Stimulated activated naive B cell treated with anti-CD40 and anti-IgM and Interleukin-4, amounts not matched to agents 10 μg/mL and 1 μg/mL and 100 μg/mL, for 72 hours (primary cell): ENCODE data around the gene ZNF695.
"Not testable (repeated sequence)": the region's sequence is repeated elsewhere in the genome, so short reads cannot be mapped to it uniquely, and the experiment has no call there.

Experiments
- ATAC-seq, 2 donors: fragments of 150-1000 bp; cut with Tn5 transposase; replicated peaks; 2 replicates each; pipeline ENCODE4 v1.10.0; 2021; ENCODE audit warnings: moderate library complexity in 1 of 2
- DNase-seq: peaks from one replicate; pipeline ENCODE4 v3.0.0; 2021
- H3K27ac Mint-ChIP-seq: one replicate; pipeline ENCODE4 v1.8.0; 2022; ENCODE audit warnings: mild to moderate bottlenecking, mixed read lengths
- H3K27me3 Mint-ChIP-seq, 2 donors: one replicate each; pipeline ENCODE4 v1.8.0; 2022; ENCODE audit warnings: mixed read lengths in 2 of 2
- H3K36me3 Mint-ChIP-seq, 2 donors: one replicate each; pipeline ENCODE4 v1.8.0; 2022; ENCODE audit warnings: mixed read lengths in 2 of 2, mild to moderate bottlenecking in 1 of 2
- H3K4me1 Mint-ChIP-seq, 2 donors: one replicate each; pipeline ENCODE4 v1.8.0; 2022; ENCODE audit warnings: mixed read lengths in 2 of 2, mild to moderate bottlenecking in 1 of 2
- H3K4me3 Mint-ChIP-seq, 2 donors: one replicate each; pipeline ENCODE4 v1.8.0; 2022; ENCODE audit warnings: mild to moderate bottlenecking in 2 of 2, mixed read lengths in 2 of 2, moderate library complexity in 1 of 2
- H3K9me3 Mint-ChIP-seq, 2 donors: one replicate each; pipeline ENCODE4 v1.8.0; 2022; ENCODE audit warnings: mixed read lengths in 2 of 2, mild to moderate bottlenecking in 1 of 2

ZNF695 gene

DNA sequence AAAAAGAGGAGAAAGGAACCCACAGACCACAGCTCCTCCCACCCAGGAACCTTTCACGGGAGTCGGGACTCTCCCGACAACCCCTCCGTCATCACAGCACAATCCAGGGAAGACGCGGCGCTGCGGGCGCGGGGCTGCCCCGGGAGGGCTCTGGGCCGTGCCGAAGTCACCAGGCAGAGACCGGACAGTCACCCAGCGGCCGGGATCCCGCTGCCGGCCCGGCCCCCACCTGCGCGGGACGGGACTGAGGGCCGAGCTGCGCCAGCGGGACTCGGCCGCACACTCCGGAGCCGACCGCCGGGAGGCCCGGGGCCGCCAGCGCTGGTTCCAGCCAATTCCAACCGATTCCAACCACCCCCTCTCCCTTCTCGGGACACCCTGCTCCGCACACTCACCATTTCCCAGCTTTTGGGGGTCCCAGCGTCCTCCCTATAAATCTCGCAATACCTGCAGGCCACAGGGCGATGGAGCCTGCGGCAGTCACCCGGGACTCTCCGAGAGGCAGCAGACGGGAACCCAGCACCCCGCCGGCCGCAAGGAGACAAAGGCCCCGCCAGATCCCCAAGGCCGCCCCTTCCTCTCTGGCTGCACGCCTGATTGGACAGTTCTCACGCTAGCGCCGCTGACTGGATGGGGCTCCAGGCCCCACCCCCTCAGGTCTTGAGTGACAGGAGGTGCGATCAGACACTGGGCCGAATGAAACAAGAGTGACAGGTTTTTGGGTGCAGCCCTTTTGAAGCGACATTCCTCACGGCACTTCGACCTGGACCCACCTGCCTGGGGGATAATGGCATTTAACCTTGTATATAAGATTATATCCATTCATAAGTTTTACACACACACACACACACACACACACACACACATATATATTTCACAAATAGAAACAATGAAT is at the start of gene ZNF695:
Gene ZNF695 (minus strand): TSS at position 547 of the 895 bp plus-strand sequence. CDS start 149 bp downstream, at position 398.
- DNase-seq = peak; percentile 87
- Mint-ChIP-seq H3K4me1 (peaks cover 2 to 11% of the 10 kb centered on the region in 2 donors), H3K4me3 (peak within 1 kb of the TSS; percentile 99 to 100), H3K27ac (peak within 1 kb of the TSS; percentile 97), H3K36me3 (peaks cover 13 to 22% of the 10 kb centered on the region in 2 donors), H3K27me3 (peaks cover 13 to 31% of the 10 kb centered on the region in 2 donors), H3K9me3 (peaks cover 22 to 26% of the 10 kb centered on the region in 2 donors)
- peak; percentile 99 for ATAC-seq

DNA sequence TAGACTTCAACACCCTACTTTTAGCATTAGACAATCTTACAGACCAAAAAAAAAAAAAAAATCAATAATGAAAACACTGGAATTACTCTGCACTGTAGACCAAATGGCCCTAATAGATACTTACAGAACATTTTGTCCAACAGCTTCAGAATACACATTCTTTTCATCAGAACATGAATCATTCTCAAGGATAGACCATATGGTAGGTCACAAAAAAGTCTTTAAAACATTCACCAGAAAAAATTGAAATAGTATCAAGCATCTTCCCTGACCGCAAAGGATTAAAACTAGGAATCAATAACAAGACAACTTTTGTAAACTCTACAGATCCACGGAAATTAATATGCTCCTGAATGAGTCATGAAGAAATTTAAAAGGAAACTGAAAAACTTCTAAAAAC is 48.2 kb upstream of the ZNF695 start:
- Mint-ChIP-seq H3K4me3 (no peak overlapping the region), H3K27me3 (no peaks in the 10 kb centered on the region), H3K36me3 (peaks cover 49 to 71% of the 10 kb centered on the region in 2 donors), H3K4me1 (peaks cover 0 to 5% of the 10 kb centered on the region in 2 donors), H3K9me3 (peaks cover 27 to 36% of the 10 kb centered on the region in 2 donors), H3K27ac (no peak overlapping the region)
- DNase-seq = no peak
- ATAC-seq = no peak

DNA sequence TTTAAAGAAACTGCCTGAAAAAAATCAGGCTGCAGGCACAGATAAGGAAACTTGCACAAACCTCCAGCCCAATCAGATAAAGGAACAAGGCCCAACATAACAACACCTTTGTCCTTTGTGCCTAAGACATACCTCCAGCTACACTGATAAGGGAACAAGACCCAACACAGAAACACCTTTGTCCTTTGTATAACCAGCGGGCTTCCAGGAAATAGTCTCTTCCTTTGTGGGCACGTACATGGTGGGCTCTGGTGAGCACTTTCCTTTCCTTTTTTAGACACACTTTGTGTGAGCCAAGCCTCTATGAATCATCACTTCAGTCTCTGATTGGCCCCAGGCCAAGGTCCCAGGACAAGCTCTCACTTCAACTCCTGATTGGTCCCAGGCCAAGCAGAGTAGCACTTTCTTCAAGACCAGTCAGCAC is 47.1 kb upstream of the ZNF695 start:
- Mint-ChIP-seq H3K4me1 (peaks cover 0 to 5% of the 10 kb centered on the region in 2 donors), H3K4me3 (no peak overlapping the region), H3K9me3 (peaks cover 27 to 39% of the 10 kb centered on the region in 2 donors), H3K36me3 (peaks cover 50 to 69% of the 10 kb centered on the region in 2 donors), H3K27me3 (no peaks in the 10 kb centered on the region), H3K27ac (no peak overlapping the region)
- DNase-seq (no peak), ATAC-seq (no peak)

DNA sequence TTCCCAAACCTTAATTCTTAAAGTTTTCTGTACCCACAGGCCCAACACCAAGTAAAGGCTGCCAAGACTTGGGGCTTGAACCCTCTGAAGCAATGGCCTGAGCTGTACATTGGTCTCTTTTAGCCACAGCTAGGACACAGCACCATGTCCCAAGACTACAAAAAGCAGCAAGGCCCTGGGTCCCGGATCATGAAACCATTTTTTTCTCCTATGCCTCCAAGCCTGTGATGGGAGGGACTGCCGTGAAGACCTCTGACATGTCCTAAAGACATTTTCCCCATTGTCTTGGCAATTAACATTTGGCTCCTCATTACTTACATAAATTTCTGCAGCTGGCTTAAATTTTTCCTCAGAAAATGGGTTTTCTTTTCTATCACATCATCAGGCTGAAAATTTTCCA is 39.8 kb upstream of the ZNF695 start:
- peaks cover 43 to 51% of the 10 kb centered on the region in 2 donors for H3K9me3 Mint-ChIP-seq
- H3K4me1 Mint-ChIP-seq = no peaks in the 10 kb centered on the region
- H3K4me3 Mint-ChIP-seq = no peak overlapping the region
- DNase-seq = no peak
- no peak for ATAC-seq
- no peaks in the 10 kb centered on the region for H3K27me3 Mint-ChIP-seq
- peaks cover 54 to 67% of the 10 kb centered on the region in 2 donors for H3K36me3 Mint-ChIP-seq
- H3K27ac Mint-ChIP-seq = no peak overlapping the region

DNA sequence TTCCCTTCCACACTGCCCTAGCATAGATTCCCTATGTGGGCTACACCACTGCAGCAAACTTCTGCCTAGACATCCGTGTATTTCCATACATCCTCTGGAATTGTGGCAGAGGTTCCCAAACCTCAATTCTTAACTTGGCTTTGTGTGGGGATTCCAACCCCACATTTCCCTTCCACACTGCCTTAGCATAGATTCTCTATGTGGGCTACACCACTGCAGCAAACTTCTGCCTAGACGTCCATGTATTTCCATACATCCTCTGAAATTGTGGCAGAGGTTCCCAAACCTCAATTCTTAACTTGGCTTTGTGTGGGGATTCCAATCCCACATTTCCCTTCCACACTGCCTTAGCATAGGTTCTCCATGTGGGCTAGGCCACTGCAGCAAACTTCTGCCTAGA is 39.4 kb upstream of the ZNF695 start:
- DNase-seq (no peak), ATAC-seq (no peak)
- H3K9me3 Mint-ChIP-seq = peaks cover 48 to 50% of the 10 kb centered on the region in 2 donors
- H3K27me3 Mint-ChIP-seq = no peaks in the 10 kb centered on the region
- no peaks in the 10 kb centered on the region for H3K4me1 Mint-ChIP-seq
- H3K27ac Mint-ChIP-seq = no peak overlapping the region
- H3K4me3 Mint-ChIP-seq = no peak overlapping the region
- peaks cover 55 to 67% of the 10 kb centered on the region in 2 donors for H3K36me3 Mint-ChIP-seq

DNA sequence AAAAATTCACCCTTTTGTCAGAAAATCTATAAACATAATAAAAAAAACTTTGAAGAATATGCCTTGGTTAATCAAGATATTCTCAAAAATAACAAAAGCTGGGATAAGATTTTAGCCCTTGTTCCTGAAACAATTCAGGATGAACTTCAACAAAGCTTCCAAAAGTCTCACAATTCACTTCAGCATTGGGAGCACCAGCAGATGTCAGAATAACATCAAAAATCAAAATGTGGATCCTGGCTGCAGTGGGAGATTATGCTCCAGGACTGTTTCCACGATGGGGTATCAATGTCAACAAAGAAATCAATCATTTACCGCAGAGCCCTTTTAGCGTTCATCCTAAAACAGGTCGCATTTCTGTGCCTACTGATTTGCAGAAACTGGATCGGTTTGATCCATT is 35.5 kb upstream of the ZNF695 start:
- ATAC-seq (no peak), DNase-seq (no peak)
- H3K4me3 Mint-ChIP-seq = no peak overlapping the region
- H3K27ac Mint-ChIP-seq = no peak overlapping the region
- peaks cover 38 to 40% of the 10 kb centered on the region in 2 donors for H3K9me3 Mint-ChIP-seq
- H3K36me3 Mint-ChIP-seq = peaks cover 65 to 77% of the 10 kb centered on the region in 2 donors
- no peaks in the 10 kb centered on the region for H3K4me1 Mint-ChIP-seq
- H3K27me3 Mint-ChIP-seq = no peaks in the 10 kb centered on the region

DNA sequence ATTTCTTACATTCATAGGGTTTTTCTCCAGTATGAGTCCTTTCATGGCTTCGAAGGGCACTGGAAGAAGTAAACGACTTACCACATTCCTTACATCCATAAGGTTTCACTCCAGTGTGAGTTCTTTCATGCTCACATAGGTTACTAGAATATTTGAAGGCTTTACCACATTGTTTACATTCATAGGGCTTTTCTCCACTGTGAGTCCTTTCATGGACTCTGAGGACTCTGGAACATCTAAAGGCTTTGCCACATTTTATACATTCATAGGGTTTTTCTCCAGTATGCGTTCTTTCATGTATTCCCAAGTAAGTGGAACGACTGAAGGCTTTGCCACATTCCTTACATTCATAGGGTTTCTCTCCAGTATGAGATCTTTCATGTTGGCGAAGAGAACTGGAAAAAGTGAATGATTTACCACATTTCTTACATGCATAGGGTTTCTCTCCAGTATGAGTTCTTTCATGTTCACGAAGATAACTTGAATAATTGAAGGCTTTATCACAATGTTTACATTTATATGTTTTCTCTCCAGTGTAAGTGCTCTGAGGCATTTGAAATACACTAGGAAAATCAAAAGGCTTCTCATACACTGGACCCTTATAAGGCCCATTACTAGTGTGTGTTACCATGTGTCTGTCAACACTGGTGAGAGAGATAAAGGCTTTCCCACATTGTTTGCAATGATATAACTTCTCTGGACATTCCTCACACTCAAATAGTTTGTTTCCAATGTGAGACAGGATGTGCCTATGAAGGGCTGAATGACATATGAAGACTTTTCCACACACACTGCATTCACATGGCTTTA is 29.9 kb upstream of the ZNF695 start:
- no peak overlapping the region for H3K4me3 Mint-ChIP-seq
- H3K36me3 Mint-ChIP-seq = peaks cover 72 to 80% of the 10 kb centered on the region in 2 donors

DNA sequence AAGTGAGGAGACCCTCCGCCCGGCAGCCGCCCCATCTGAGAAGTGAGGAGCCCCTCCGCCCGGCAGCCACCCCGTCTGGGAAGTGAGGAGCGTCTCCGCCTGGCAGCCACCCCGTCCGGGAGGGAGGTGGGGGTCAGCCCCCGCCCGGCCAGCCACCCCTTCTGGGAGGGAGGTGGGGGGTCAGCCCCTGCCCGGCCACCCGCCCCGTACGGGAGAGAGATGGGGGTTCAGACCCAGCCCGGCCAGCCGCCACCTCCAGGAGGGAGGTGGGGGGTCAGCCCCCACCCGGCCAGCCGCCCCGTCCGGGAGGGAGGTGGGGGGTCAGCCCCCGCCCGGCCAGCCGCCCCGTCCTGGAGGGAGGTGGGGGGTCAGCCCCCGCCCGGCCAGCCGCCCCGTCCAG is 24.4 kb upstream of the ZNF695 start:
- H3K4me3 Mint-ChIP-seq, DNase-seq, H3K27me3 Mint-ChIP-seq, ATAC-seq, H3K4me1 Mint-ChIP-seq, H3K27ac Mint-ChIP-seq: not testable (repeated sequence)
- peaks cover 44 to 46% of the 10 kb centered on the region in 2 donors for H3K36me3 Mint-ChIP-seq
- peaks cover 23 to 33% of the 10 kb centered on the region in 2 donors for H3K9me3 Mint-ChIP-seq

More for the DNA sequence above, 29.9 kb upstream of the ZNF695 start:
- Mint-ChIP-seq H3K27ac (no peak overlapping the region), H3K9me3 (peaks cover 27 to 28% of the 10 kb centered on the region in 2 donors), H3K27me3 (no peaks in the 10 kb centered on the region), H3K4me1 (no peaks in the 10 kb centered on the region)
- ATAC-seq (no peak), DNase-seq (no peak)

DNA sequence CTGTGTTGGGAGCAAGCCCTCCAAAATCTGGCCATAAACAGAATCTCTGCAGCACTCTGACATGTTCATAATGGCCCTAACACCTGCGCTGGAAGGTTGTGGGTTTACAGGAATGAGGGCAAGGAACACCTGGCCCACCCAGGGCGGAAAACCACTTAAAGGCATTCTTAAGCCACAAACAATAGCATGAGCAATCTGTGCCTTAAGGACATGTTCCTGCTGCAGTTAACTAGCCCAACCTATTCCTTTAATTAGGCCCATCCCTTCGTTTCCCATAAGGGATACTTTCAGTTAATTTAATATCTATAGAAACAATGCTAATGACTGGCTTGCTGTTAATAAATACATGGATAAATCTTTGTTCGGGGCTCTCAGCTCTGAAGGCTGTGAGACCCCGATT is 16.8 kb upstream of the ZNF695 start:
- not testable (repeated sequence) for H3K27ac Mint-ChIP-seq, H3K4me3 Mint-ChIP-seq, H3K27me3 Mint-ChIP-seq

DNA sequence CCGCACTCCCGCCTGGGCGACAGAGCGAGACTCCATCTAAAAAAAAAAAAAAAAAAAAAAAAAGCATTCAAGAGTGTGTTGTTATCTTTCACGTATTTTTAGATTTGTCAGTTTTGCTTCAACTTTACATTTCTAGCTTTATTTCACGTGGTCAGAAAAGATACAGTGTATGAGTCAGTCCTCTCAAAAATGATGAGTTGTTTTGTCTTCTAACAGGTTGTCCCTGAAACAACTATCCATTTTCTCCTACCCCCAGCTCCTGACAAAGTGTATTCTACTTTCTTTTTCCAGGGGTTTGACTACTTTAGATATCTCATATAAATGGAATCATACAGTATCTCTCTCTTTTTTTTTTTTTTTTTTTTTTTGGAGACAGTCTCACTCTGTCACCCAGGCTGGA is 5.5 kb upstream of the ZNF695 start:
- Mint-ChIP-seq H3K9me3 (peaks cover 3 to 13% of the 10 kb centered on the region in 2 donors), H3K36me3 (no peaks in the 10 kb centered on the region), H3K4me1 (no peaks in the 10 kb centered on the region), H3K4me3 (no peak overlapping the region), H3K27ac (no peak overlapping the region), H3K27me3 (peaks cover 0 to 6% of the 10 kb centered on the region in 2 donors)
- no peak for ATAC-seq
- no peak for DNase-seq

More for the DNA sequence above, 16.8 kb upstream of the ZNF695 start:
- Mint-ChIP-seq H3K36me3 (peaks cover 11 to 21% of the 10 kb centered on the region in 2 donors), H3K9me3 (peaks cover 30 to 33% of the 10 kb centered on the region in 2 donors)
- DNase-seq, H3K4me1 Mint-ChIP-seq, ATAC-seq: not testable (repeated sequence)

DNA sequence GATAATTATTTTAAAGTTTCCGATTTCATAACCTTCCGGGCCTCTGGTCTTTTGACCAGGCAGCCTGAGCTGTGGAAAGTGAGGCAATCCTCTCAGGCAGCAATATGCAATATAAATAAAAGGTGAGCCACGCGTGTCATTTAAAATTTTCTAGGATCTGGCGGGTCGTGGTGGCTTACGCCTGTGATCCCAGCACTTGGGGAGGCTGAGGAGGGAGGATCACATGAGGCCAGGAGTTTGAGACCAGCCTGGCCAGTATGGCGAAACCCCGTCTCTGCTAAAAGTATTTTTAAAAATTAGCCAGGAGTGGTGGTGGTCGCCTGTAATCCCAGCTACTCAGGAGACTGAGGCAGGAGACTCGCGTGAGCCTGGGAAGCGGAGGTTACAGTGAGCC is 546 bp upstream of the ZNF695 start:
- ATAC-seq (no peak), DNase-seq (no peak)
- peaks cover 13 to 18% of the 10 kb centered on the region in 2 donors for H3K36me3 Mint-ChIP-seq
- H3K4me3 Mint-ChIP-seq = peak overlapping the region; percentile 99 to 100
- H3K9me3 Mint-ChIP-seq = peaks cover 17 to 26% of the 10 kb centered on the region in 2 donors
- peaks cover 13 to 31% of the 10 kb centered on the region in 2 donors for H3K27me3 Mint-ChIP-seq
- peaks cover 2 to 11% of the 10 kb centered on the region in 2 donors for H3K4me1 Mint-ChIP-seq
- no peak overlapping the region for H3K27ac Mint-ChIP-seq

DNA sequence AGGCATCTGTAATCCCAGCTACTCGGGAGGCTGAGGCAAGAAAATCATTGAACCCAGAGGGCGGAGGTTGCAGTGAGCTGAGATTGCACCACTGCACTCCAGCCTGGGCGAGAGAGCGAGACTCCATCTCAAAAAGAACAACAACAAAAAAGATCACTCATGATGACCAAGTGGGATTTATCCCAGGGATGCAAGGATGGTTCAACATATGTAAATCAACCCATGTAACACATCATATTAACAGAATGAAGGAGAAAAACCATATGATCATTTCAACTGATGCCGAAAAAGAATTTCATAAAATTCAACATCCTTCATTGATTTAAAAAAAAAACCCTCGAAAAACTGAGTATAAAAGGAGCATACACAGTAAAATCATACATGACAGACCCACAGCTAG is 3.8 kb downstream of the ZNF695 start:
- ATAC-seq, H3K27ac Mint-ChIP-seq, H3K4me3 Mint-ChIP-seq, DNase-seq: not testable (repeated sequence)
- Mint-ChIP-seq H3K9me3 (peaks cover 27% of the 10 kb centered on the region in 2 donors), H3K36me3 (peaks cover 16 to 35% of the 10 kb centered on the region in 2 donors), H3K4me1 (peaks cover 2 to 11% of the 10 kb centered on the region in 2 donors), H3K27me3 (peaks cover 13 to 31% of the 10 kb centered on the region in 2 donors)

DNA sequence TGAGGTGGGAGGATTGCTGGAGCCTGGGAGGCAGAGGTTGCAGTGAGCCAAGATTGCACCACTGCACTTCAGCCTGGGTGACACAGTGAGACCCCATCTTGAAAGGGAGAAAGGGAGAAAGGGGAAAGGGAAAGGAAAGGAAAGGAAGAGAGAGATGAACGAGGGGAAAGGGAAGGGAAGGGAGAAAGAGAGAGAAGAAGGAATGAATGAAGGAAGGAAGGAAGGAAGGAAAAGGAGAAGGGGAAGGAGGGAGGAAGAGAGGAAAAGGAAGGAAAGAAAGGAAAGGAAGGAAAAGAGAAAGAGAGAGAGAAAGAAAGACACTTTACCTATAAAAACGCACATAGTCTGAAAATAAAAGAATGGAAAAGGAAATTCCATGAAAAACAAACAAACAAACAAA is 18.0 kb downstream of the ZNF695 start:
- no peak for ATAC-seq
- Mint-ChIP-seq H3K27me3 (no peaks in the 10 kb centered on the region), H3K4me3 (no peak overlapping the region), H3K36me3 (peaks cover 51 to 62% of the 10 kb centered on the region in 2 donors), H3K27ac (no peak overlapping the region), H3K4me1 (no peaks in the 10 kb centered on the region), H3K9me3 (peaks cover 50% of the 10 kb centered on the region in 2 donors)
- no peak for DNase-seq

DNA sequence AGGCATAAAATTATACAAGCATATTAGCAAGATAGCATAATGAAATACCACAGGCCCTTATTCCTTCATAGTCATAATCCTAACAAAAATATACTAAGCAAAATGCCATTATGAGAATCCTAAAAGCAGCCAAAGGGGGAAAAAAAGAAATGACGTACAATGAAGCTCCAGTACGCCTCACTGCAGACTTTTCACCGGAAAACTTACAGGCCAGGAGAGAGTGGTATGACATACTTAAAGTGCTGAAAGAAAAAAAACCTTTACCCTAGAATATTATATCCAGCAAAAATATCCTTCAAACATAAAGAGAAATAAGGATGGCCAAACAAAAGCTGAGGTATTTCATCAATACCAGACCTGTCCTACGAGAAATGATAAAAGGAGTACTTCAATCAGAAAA is 19.5 kb downstream of the ZNF695 start:
- Mint-ChIP-seq H3K27me3 (no peaks in the 10 kb centered on the region), H3K36me3 (peaks cover 52 to 64% of the 10 kb centered on the region in 2 donors), H3K27ac (no peak overlapping the region), H3K4me1 (no peaks in the 10 kb centered on the region), H3K9me3 (peaks cover 49 to 56% of the 10 kb centered on the region in 2 donors), H3K4me3 (no peak overlapping the region)
- no peak for ATAC-seq
- no peak for DNase-seq
